ENCODE data around the gene WDR33.

DNA sequence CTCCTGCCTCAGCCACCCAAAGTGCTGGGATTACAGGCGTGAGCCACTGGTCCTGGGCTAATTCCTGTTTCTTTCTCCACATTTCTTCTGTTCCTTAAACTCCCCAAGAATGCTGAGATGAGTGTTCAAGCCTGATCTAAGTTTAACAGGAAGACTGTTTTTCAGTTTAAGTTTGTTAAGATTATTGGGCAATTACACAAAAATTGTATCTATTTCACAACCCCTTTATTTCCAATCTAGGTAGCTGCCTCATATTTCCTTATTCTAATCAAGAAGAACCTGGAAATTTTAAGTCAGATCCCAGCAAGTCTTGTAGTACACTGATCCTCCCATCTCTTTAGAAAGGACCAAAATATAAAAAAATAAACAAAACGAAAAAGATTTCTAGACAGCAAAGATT is 98.0 kb downstream of the WDR33 start:
- TF ChIP-seq POLR2A (IDR thresholded peaks at IDR 0.05) (no peak), CTCF (IDR thresholded peaks at IDR 0.05) (no peak)

Data from right lobe of liver (tissue), 4 donors.